ENCODE data around the gene IRX3. TPM values are rescaled to one million over a fixed set of nuclear protein-coding genes. Genes with fewer than 3 reads are reported as not detected.

IRX3 gene
- total RNA-seq, 1 experiment from 2014 or later = 17.6 TPM

- DNase-seq (ENCODE audit: unreplicated experiment) = no peak
- BruUV-seq (replicated peaks) = no TSS peak
- no peaks in the 10 kb centered on the region for H3K36me3 Mint-ChIP-seq (ENCODE audit: insufficient read depth, unreplicated experiment)
- ChIA-PET POLR2A (no interaction called here), CTCF (interaction anchor here (0.6 kb wide), 1 partner anchor 28 kb away, joined by 4 read pairs; no protein-coding TSS in a partner anchor)
- H3K4me1 Mint-ChIP-seq (ENCODE audit: insufficient read depth, unreplicated experiment) = no peaks in the 10 kb centered on the region
- no peak overlapping the region for H3K4me3 Mint-ChIP-seq (ENCODE audit: unreplicated experiment)
- no peaks in the 10 kb centered on the region for H3K9me3 Mint-ChIP-seq (ENCODE audit: unreplicated experiment)
- intact Hi-C loops (cut with micrococcal nuclease) = no loop called here
- TF ChIP-seq CTCF (IDR thresholded peaks at IDR 0.05; ENCODE audit: unreplicated experiment) = no peak
- H3K27me3 Mint-ChIP-seq (ENCODE audit: insufficient read depth, unreplicated experiment) = no peaks in the 10 kb centered on the region
- H3K27ac Mint-ChIP-seq (ENCODE audit: low read depth, unreplicated experiment) = no peak overlapping the region
Observed at GRCh38 chr16:54317101-54317611, 30.6 kb upstream of the IRX3 start.

- no TSS peak for BruUV-seq (replicated peaks)
- Mint-ChIP-seq H3K4me3 (ENCODE audit: unreplicated experiment) (no peak overlapping the region), H3K9me3 (ENCODE audit: unreplicated experiment) (no peaks in the 10 kb centered on the region), H3K27ac (ENCODE audit: low read depth, unreplicated experiment) (no peak overlapping the region), H3K4me1 (ENCODE audit: insufficient read depth, unreplicated experiment) (no peaks in the 10 kb centered on the region), H3K36me3 (ENCODE audit: insufficient read depth, unreplicated experiment) (no peaks in the 10 kb centered on the region), H3K27me3 (ENCODE audit: insufficient read depth, unreplicated experiment) (no peaks in the 10 kb centered on the region)
- CTCF ChIA-PET = no interaction called here
- intact Hi-C loops (cut with micrococcal nuclease) = no loop called here
- DNase-seq (ENCODE audit: unreplicated experiment) = no peak
- POLR2A ChIA-PET = no interaction called here
- TF ChIP-seq CTCF (IDR thresholded peaks at IDR 0.05; ENCODE audit: unreplicated experiment) = no peak
Observed at GRCh38 chr16:54316095-54316889, 29.7 kb upstream of the IRX3 start.

- H3K36me3 Mint-ChIP-seq (ENCODE audit: insufficient read depth, unreplicated experiment) = no peaks in the 10 kb centered on the region
- CTCF ChIA-PET = no interaction called here
- TF ChIP-seq CTCF (IDR thresholded peaks at IDR 0.05; ENCODE audit: unreplicated experiment) = no peak
- intact Hi-C loops (cut with micrococcal nuclease) = no loop called here
- H3K27ac Mint-ChIP-seq (ENCODE audit: low read depth, unreplicated experiment) = no peak overlapping the region
- no peaks in the 10 kb centered on the region for H3K27me3 Mint-ChIP-seq (ENCODE audit: insufficient read depth, unreplicated experiment)
- DNase-seq (ENCODE audit: unreplicated experiment) = no peak
- POLR2A ChIA-PET = interaction anchor here (0.5 kb wide), 1 partner anchor 301 kb away, joined by 3 read pairs; no protein-coding TSS in a partner anchor
- BruUV-seq (replicated peaks) = no TSS peak
- no peaks in the 10 kb centered on the region for H3K4me1 Mint-ChIP-seq (ENCODE audit: insufficient read depth, unreplicated experiment)
- H3K4me3 Mint-ChIP-seq (ENCODE audit: unreplicated experiment) = no peak overlapping the region
- H3K9me3 Mint-ChIP-seq (ENCODE audit: unreplicated experiment) = no peaks in the 10 kb centered on the region
Observed at GRCh38 chr16:54313789-54314188, 27.2 kb upstream of the IRX3 start.

GRCh38 chr16:54312502-54312991 is 26.0 kb upstream of the IRX3 start:
- ChIA-PET CTCF (interaction anchor here (0.6 kb wide), 2 partner anchors 10 to 945 kb away, joined by 3 to 6 read pairs; no protein-coding TSS in a partner anchor), POLR2A (no interaction called here)
- no peak for TF ChIP-seq CTCF (IDR thresholded peaks at IDR 0.05; ENCODE audit: unreplicated experiment)
- H3K9me3 Mint-ChIP-seq (ENCODE audit: unreplicated experiment) = no peaks in the 10 kb centered on the region
- H3K4me3 Mint-ChIP-seq (ENCODE audit: unreplicated experiment) = no peak overlapping the region
- intact Hi-C loops (cut with micrococcal nuclease) = no loop called here
- no peak overlapping the region for H3K27ac Mint-ChIP-seq (ENCODE audit: low read depth, unreplicated experiment)
- no peak for DNase-seq (ENCODE audit: unreplicated experiment)
- no peaks in the 10 kb centered on the region for H3K36me3 Mint-ChIP-seq (ENCODE audit: insufficient read depth, unreplicated experiment)
- H3K4me1 Mint-ChIP-seq (ENCODE audit: insufficient read depth, unreplicated experiment) = no peaks in the 10 kb centered on the region
- no TSS peak for BruUV-seq (replicated peaks)
- no peaks in the 10 kb centered on the region for H3K27me3 Mint-ChIP-seq (ENCODE audit: insufficient read depth, unreplicated experiment)
